NT2/D1 (cell line): Measurements from ENCODE around the gene CYFIP2.

Experiments
- SUZ12 ChIP-seq: IDR thresholded peaks from 2 replicates; pipeline ENCODE4 v1.6.1; 2011; ENCODE audit not compliant: insufficient read length, insufficient read depth; ENCODE audit errors: extremely low read depth
- YY1 ChIP-seq: IDR thresholded peaks from 2 replicates; pipeline ENCODE4 v1.6.1; 2011; ENCODE audit not compliant: insufficient read length, insufficient read depth
- ZNF274 ChIP-seq: IDR thresholded peaks from 2 replicates; pipeline ENCODE4 v1.6.1; 2011; ENCODE audit warnings: mild to moderate bottlenecking, low read depth, low read length

- no peak for TF ChIP-seq ZNF274
- no peak for TF ChIP-seq SUZ12
- no peak for TF ChIP-seq YY1
Measured at GRCh38 chr5:157306081-157306480, 40.2 kb downstream of the CYFIP2 start.
